Mesendoderm (in vitro differentiated cells): ENCODE data around the gene ATIC.

Experiments
- DNase-seq: peaks from one replicate; pipeline ENCODE4 v3.0.0; 2013
- H2AK5ac ChIP-seq: 2 replicates; pipeline ENCODE4 v1.6.1; 2013; ENCODE audit warnings: low read length, inconsistent platforms
- H2BK120ac ChIP-seq: 2 replicates; pipeline ENCODE4 v1.6.1; 2013; ENCODE audit warnings: low read depth, mild to moderate bottlenecking, low read length, moderate library complexity, mixed read lengths
- H2BK15ac ChIP-seq: replicated peaks from 2 replicates; pipeline ENCODE4 v1.6.1; 2013; ENCODE audit warnings: low read depth, mild to moderate bottlenecking, moderate library complexity
- H2BK5ac ChIP-seq: 2 replicates; pipeline ENCODE4 v1.6.1; 2013; ENCODE audit warnings: low read length, inconsistent platforms
- H3K18ac ChIP-seq: 2 replicates; pipeline ENCODE4 v1.6.1; 2013; ENCODE audit warnings: mild to moderate bottlenecking, low read length, mixed read lengths
- H3K23ac ChIP-seq: one replicate; pipeline ENCODE4 v1.6.1; 2013; ENCODE audit warnings: low read length
- H3K27ac ChIP-seq: 2 replicates; pipeline ENCODE4 v1.5.1; 2013; ENCODE audit warnings: low read depth, mild to moderate bottlenecking, inconsistent platforms, low read length, moderate library complexity
- H3K27me3 ChIP-seq: 2 replicates; pipeline ENCODE4 v1.6.1; 2013; ENCODE audit warnings: low read length, control low read depth, mild to moderate bottlenecking, inconsistent platforms; ENCODE audit not compliant: insufficient read depth, poor library complexity
- H3K36me3 ChIP-seq: 2 replicates; pipeline ENCODE4 v1.6.1; 2013; ENCODE audit warnings: low read length, inconsistent platforms; ENCODE audit not compliant: control insufficient read depth, insufficient read depth
- H3K4ac ChIP-seq: one replicate; pipeline ENCODE4 v1.6.1; 2013; ENCODE audit warnings: low read depth, mild to moderate bottlenecking, low read length, moderate library complexity
- H3K4me1 ChIP-seq: 2 replicates; pipeline ENCODE4 v1.6.1; 2013; ENCODE audit warnings: low read depth, low read length, inconsistent platforms; ENCODE audit not compliant: control insufficient read depth
- H3K4me2 ChIP-seq: 2 replicates; pipeline ENCODE4 v1.6.1; 2013; ENCODE audit warnings: low read length
- H3K4me3 ChIP-seq: 2 replicates; pipeline ENCODE4 v1.5.1; 2013; ENCODE audit warnings: mild to moderate bottlenecking, low read length
- H3K56ac ChIP-seq: one replicate; pipeline ENCODE4 v1.6.1; 2013; ENCODE audit warnings: low read length
- H3K79me1 ChIP-seq: 2 replicates; pipeline ENCODE4 v1.6.1; 2013; ENCODE audit warnings: low read length, inconsistent platforms
- H3K79me2 ChIP-seq: 2 replicates; pipeline ENCODE4 v1.6.1; 2013; ENCODE audit warnings: mild to moderate bottlenecking, low read length; ENCODE audit not compliant: control insufficient read depth, insufficient read depth
- H3K9ac ChIP-seq: 2 replicates; pipeline ENCODE4 v1.6.1; 2013; ENCODE audit warnings: low read length, inconsistent platforms
- H4K5ac ChIP-seq: one replicate; pipeline ENCODE4 v1.6.1; 2013; ENCODE audit warnings: low read length
- H4K8ac ChIP-seq: one replicate; pipeline ENCODE4 v1.6.1; 2013; ENCODE audit warnings: low read depth, mild to moderate bottlenecking, control low read depth, low read length, moderate library complexity
- WGBS: extraction: QIAGEN DNeasy Blood & Tissue Kit; methylation state at CpG from one replicate; pipeline ENCODE4 v1.1.7; 2013; ENCODE audit warnings: low lambda C conversion rate, missing lambda C conversion rate; ENCODE audit not compliant: insufficient coverage; ENCODE audit errors: extremely low coverage; 5-methylcytosine and 5-hydroxymethylcytosine counted together

Gene ATIC

GRCh38 chr2:215394102-215394805 lies 82.4 kb downstream of the ATIC start:
- H3K36me3 ChIP-seq: peaks cover 25% of the 10 kb centered on the region
- H3K4me2 ChIP-seq: no peak overlapping the region
- no CpG with 5 or more reads among the region's 7 CpGs for WGBS
- H4K5ac ChIP-seq: no peak overlapping the region
- no peak overlapping the region for H3K18ac ChIP-seq
- no peaks in the 10 kb centered on the region for H3K27me3 ChIP-seq
- no peak overlapping the region for H4K8ac ChIP-seq
- no peak overlapping the region for H2BK120ac ChIP-seq
- no peaks in the 10 kb centered on the region for H3K4me1 ChIP-seq
- no peak overlapping the region for H2BK5ac ChIP-seq
- no peak for DNase-seq
- no peak overlapping the region for H3K4me3 ChIP-seq
- H3K9ac ChIP-seq: no peak overlapping the region
- no peak overlapping the region for H3K4ac ChIP-seq
- H3K56ac ChIP-seq: no peak overlapping the region
- H2AK5ac ChIP-seq: no peak overlapping the region
- H3K79me2 ChIP-seq: no peaks in the 10 kb centered on the region
- no peak overlapping the region for H3K23ac ChIP-seq
- no peaks in the 10 kb centered on the region for H3K79me1 ChIP-seq
- no peak overlapping the region for H3K27ac ChIP-seq
- no peak overlapping the region for H2BK15ac ChIP-seq

DNA sequence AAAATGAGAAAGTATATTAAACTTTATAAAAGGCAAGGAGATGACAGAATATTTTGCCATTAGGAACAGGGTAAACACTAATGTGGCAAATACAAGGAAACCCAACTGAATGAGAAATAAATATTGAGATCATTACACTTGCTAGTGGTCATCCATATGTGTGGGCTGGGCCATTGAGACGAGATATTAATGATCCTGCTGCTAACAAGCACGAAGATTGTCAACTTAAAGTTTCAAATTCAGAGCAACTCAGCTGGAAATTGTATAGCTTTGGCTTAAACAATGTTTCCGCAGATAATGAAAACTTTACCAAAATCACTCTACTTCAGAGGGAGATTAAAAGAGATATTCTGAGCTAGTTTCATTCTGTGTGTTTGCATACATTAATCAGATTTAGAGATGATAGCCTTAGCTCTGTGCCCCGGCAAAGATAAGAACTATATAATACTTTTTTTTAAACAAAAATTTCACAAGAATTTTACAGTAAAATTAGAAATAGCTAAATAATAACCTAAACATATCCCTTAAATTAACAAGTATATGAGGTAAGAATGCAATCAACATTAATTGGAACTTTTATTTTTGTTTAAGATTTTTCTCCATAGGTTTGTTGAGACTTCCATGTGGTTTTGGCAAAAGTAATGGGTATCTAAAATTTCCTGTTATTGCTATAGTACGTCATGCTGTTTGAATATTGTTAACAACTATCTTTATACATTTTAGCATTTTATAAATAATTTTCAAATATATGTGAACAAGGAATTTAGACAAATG lies 84.0 kb downstream of the ATIC start:
- H3K4ac ChIP-seq: no peak overlapping the region
- no peak overlapping the region for H4K5ac ChIP-seq
- no peak overlapping the region for H3K18ac ChIP-seq
- no peak overlapping the region for H3K4me2 ChIP-seq
- no peak overlapping the region for H2AK5ac ChIP-seq
- H3K79me2 ChIP-seq: no peaks in the 10 kb centered on the region
- WGBS: no CpG with 5 or more reads among the region's 5 CpGs
- no peak overlapping the region for H2BK5ac ChIP-seq
- H2BK120ac ChIP-seq: no peak overlapping the region
- no peak for DNase-seq
- H3K27me3 ChIP-seq: no peaks in the 10 kb centered on the region
- H3K4me1 ChIP-seq: no peaks in the 10 kb centered on the region
- no peak overlapping the region for H3K4me3 ChIP-seq
- no peaks in the 10 kb centered on the region for H3K79me1 ChIP-seq
- H3K9ac ChIP-seq: no peak overlapping the region
- H3K36me3 ChIP-seq: peaks cover 22% of the 10 kb centered on the region
- H2BK15ac ChIP-seq: no peak overlapping the region
- H3K56ac ChIP-seq: no peak overlapping the region
- no peak overlapping the region for H3K23ac ChIP-seq
- H4K8ac ChIP-seq: no peak overlapping the region
- H3K27ac ChIP-seq: no peak overlapping the region

DNA sequence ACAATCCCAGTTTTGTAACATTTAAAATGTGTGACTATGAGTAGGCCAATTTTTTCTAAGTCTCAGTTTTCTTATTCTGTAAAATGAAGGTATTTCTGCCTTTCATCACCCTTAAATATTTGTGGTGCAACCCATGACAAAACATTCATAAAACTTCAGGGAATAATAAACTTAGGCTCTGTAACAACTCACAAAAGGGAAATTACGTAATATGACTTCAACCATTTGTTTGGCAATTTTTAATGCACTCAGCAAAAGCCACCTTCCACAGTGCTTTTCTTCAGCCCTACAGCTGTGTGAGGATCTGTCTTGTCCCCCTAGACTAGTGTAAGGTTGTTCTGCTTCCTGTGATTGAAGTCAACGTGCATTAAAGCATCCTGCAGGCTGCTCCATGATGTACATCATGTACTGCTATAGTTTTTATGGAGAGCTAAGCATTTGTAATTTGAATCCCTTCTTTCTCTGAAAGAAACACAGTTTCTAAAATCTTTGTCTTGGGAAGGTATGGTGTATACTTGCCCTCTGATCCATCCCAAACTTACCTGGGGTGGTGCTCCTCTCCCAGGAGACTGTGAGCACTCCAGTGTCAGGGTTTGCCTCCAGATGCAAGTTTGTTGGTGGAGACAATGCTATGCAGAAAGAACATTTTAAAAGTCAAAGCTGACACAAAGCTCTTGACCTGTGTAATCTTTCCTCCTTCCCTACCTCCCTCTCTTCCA lies 84.9 kb downstream of the ATIC start:
- Histone ChIP-seq H4K5ac (no peak overlapping the region), H3K4me1 (no peaks in the 10 kb centered on the region), H3K27me3 (no peaks in the 10 kb centered on the region), H3K18ac (no peak overlapping the region), H2BK15ac (no peak overlapping the region), H2AK5ac (no peak overlapping the region), H4K8ac (no peak overlapping the region), H3K23ac (no peak overlapping the region), H3K27ac (no peak overlapping the region), H3K79me2 (no peaks in the 10 kb centered on the region), H3K36me3 (peaks cover 19% of the 10 kb centered on the region), H3K79me1 (no peaks in the 10 kb centered on the region), H3K4me3 (no peak overlapping the region), H3K4me2 (no peak overlapping the region), H2BK120ac (no peak overlapping the region), H3K56ac (no peak overlapping the region), H3K4ac (no peak overlapping the region), H3K9ac (no peak overlapping the region), H2BK5ac (no peak overlapping the region)
- no CpG with 5 or more reads among the region's 2 CpGs for WGBS
- no peak for DNase-seq

GRCh38 chr2:215397632-215398341 lies 85.9 kb downstream of the ATIC start:
- Histone ChIP-seq H2BK120ac (no peak overlapping the region), H3K4me3 (no peak overlapping the region), H2BK5ac (no peak overlapping the region), H3K79me2 (no peaks in the 10 kb centered on the region), H2BK15ac (no peak overlapping the region), H3K27ac (no peak overlapping the region), H3K27me3 (no peaks in the 10 kb centered on the region), H3K9ac (no peak overlapping the region), H3K36me3 (peaks cover 16% of the 10 kb centered on the region), H3K18ac (no peak overlapping the region), H3K4ac (no peak overlapping the region), H3K4me2 (no peak overlapping the region), H3K23ac (no peak overlapping the region), H3K79me1 (no peaks in the 10 kb centered on the region), H4K8ac (no peak overlapping the region), H3K56ac (no peak overlapping the region), H4K5ac (no peak overlapping the region), H3K4me1 (no peaks in the 10 kb centered on the region), H2AK5ac (no peak overlapping the region)
- WGBS: no CpG with 5 or more reads among the region's 9 CpGs
- DNase-seq: no peak

- no peak overlapping the region for H3K4me2 ChIP-seq
- H2BK120ac ChIP-seq: no peak overlapping the region
- no peaks in the 10 kb centered on the region for H3K4me1 ChIP-seq
- no peak overlapping the region for H2BK5ac ChIP-seq
- DNase-seq: no peak
- no peak overlapping the region for H4K8ac ChIP-seq
- H3K18ac ChIP-seq: no peak overlapping the region
- H3K79me1 ChIP-seq: no peaks in the 10 kb centered on the region
- WGBS: no CpG with 5 or more reads among the region's 3 CpGs
- no peaks in the 10 kb centered on the region for H3K79me2 ChIP-seq
- H3K56ac ChIP-seq: no peak overlapping the region
- H3K4me3 ChIP-seq: no peak overlapping the region
- no peak overlapping the region for H2AK5ac ChIP-seq
- no peak overlapping the region for H3K23ac ChIP-seq
- peaks cover 9% of the 10 kb centered on the region for H3K36me3 ChIP-seq
- H3K27ac ChIP-seq: no peak overlapping the region
- H3K27me3 ChIP-seq: no peaks in the 10 kb centered on the region
- no peak overlapping the region for H3K4ac ChIP-seq
- no peak overlapping the region for H4K5ac ChIP-seq
- no peak overlapping the region for H2BK15ac ChIP-seq
- no peak overlapping the region for H3K9ac ChIP-seq
Measured at GRCh38 chr2:215399067-215399716, 87.3 kb downstream of the ATIC start.
